Activated naive CD8-positive, alpha-beta T cell treated with anti-CD3 and anti-CD28 coated beads, Interleukin-2, amount 10 ng/mL, durations not matched to agents 7 days and 5 days (primary cell): ENCODE measurements around the gene CPVL. TPM values are rescaled to one million over a fixed set of nuclear protein-coding genes. Genes with fewer than 3 reads are reported as not detected.

ENCODE experiments used
- ATAC-seq: fragments of 150-1000 bp; cut with Tn5 transposase; one replicate; pipeline ENCODE4 v1.10.0; 2021; ENCODE audit warnings: low read depth, moderate library complexity
- POLR2A ChIA-PET: fragments of 350-600 bp; sonication (Branson Sonifier 250); formaldehyde crosslinking; loops from one replicate; lab custom pipeline; 2021; ENCODE audit warnings: antibody characterized with exemption; lab: Charles Lee
- DNase-seq: peaks from one replicate; pipeline ENCODE4 v3.0.0; 2021
- H3K27ac Mint-ChIP-seq: one replicate; pipeline ENCODE4 v1.8.0; 2022; ENCODE audit warnings: mild to moderate bottlenecking, mixed read lengths
- H3K27me3 Mint-ChIP-seq: one replicate; pipeline ENCODE4 v1.8.0; 2022; ENCODE audit warnings: mild to moderate bottlenecking, moderate library complexity, mixed read lengths
- H3K36me3 Mint-ChIP-seq: one replicate; pipeline ENCODE4 v1.8.0; 2021; ENCODE audit warnings: mild to moderate bottlenecking, mixed read lengths
- H3K4me1 Mint-ChIP-seq: one replicate; pipeline ENCODE4 v1.8.0; 2021; ENCODE audit warnings: mixed read lengths
- H3K4me3 Mint-ChIP-seq: one replicate; pipeline ENCODE4 v1.8.0; 2022; ENCODE audit warnings: mild to moderate bottlenecking, moderate library complexity, mixed read lengths
- H3K9me3 Mint-ChIP-seq: one replicate; pipeline ENCODE4 v1.8.0; 2021; ENCODE audit warnings: mixed read lengths
- total RNA-seq, 2 experiments: library from RNA; stranded (reverse); gene quantifications; one replicate each; pipeline ENCODE4 v1.2.3, GENCODE V29; 2021

Gene CPVL
- total RNA-seq, 2 experiments from 2014 or later, result 0.75 to 1.2 TPM

DNA sequence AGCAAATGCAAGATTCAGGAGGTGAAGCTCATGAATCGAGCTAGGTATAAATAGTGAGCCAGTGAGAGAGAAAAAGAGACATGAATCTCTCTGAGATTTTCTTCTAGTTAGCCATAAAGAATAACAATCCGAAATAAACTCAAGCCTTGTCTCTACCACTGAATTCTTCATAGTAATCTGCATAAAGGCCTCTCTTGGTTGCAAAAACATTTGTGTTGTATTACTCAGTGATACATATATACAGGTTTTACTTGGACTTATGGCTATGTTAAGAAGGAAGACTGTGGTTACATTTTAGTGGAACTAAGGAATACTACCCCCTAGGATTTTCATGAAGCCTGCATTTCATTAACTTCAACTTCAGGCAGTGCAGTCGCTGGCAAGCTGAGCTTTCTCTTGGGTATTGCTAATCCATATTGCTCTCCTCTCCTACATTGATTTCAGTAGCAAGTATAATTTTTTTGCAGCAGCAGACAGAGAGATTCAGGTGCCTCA lies 115.5 kb downstream of the CPVL start:
- DNase-seq, result no peak
- H3K27me3 Mint-ChIP-seq, result no peaks in the 10 kb centered on the region
- POLR2A ChIA-PET, result no interaction called here

DNA sequence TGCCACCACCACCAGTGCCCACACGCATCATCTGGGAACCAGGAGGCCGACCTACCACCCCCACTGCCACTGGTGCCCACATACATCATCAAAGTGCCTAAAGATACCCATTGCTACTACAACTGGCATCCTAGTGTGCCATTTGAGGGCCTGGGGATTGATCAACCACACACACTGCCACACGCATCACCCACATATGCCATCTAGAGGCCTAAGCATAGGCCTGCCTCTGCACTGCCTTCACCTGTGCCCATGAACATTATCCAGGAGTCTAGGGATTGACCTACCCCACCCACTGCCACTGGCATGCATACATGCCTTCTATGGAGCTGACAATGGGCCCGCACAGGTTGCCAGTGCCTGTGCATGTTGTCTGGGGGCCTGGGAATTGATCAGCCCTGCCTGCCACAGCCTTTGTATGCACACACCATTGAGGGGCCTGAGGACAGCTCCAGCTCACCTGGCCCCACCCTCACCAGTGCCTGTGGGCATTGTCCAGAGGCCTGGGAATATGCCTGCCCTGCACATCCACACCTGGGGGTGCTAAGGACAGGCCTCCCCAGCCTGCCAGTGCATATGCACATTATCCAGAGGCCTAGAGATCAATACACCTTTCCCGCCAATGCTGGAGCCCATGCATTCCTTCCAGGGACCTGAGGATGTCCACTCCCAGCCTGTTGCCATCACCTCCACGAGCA lies 123.9 kb downstream of the CPVL start:
- no peak for ATAC-seq
- Mint-ChIP-seq H3K27me3 (peaks cover 2% of the 10 kb centered on the region), H3K27ac (no peak overlapping the region), H3K4me3 (no peak overlapping the region), H3K9me3 (peaks cover 12% of the 10 kb centered on the region), H3K36me3 (no peaks in the 10 kb centered on the region), H3K4me1 (no peaks in the 10 kb centered on the region)
- DNase-seq, result no peak
- POLR2A ChIA-PET, result no interaction called here

More for the DNA sequence above, 115.5 kb downstream of the CPVL start:
- Mint-ChIP-seq H3K4me1 (no peaks in the 10 kb centered on the region), H3K9me3 (peaks cover 4% of the 10 kb centered on the region), H3K4me3 (no peak overlapping the region), H3K27ac (no peak overlapping the region), H3K36me3 (no peaks in the 10 kb centered on the region)
- no peak for ATAC-seq

DNA sequence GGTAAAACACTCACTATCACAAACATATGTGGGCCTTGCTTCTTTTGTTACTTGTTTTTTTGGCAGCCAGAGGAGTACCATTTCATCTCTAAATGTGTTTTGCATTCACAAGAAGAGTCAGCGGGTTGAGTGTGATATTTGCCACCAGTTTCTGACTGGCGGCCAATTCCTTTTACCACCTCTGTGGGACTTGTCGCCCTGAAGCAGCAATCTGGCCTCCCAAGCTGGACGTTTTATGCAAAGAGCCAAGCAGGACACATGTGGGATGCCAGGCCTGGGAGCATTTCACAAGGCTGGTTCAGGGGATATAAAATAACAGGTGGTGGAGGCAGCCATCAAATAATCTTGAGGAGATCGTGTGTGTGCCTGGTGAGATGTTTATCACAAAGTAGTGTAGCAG lies 126.4 kb downstream of the CPVL start:
- no peak for DNase-seq
- ATAC-seq, result no peak
- Mint-ChIP-seq H3K27me3 (peaks cover under 1% of the 10 kb centered on the region), H3K4me3 (no peak overlapping the region), H3K4me1 (no peaks in the 10 kb centered on the region), H3K36me3 (no peaks in the 10 kb centered on the region), H3K9me3 (peaks cover 8% of the 10 kb centered on the region), H3K27ac (no peak overlapping the region)
- POLR2A ChIA-PET, result no interaction called here

DNA sequence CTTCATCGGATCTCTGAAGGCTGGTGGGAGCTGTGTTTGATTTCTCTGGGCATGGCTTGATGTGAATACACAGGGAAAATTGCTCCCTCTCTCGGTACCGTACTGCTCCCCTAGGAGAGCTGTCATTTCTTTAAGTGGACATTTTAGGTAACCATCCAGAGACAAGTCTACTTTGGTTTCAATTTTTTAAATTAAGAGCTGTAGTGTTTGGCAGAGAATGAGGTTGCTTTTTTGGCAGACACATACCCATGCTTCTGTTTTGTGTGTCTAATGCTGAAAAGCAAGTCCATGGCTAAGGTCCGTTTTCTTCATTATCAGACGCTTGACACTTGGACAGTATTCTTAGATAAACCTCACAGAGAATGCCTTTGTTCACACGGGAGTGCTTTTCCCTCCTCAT lies 127.0 kb downstream of the CPVL start:
- no peaks in the 10 kb centered on the region for H3K36me3 Mint-ChIP-seq
- POLR2A ChIA-PET, result no interaction called here
- no peak overlapping the region for H3K4me3 Mint-ChIP-seq
- DNase-seq, result no peak
- H3K27me3 Mint-ChIP-seq, result no peaks in the 10 kb centered on the region
- H3K4me1 Mint-ChIP-seq, result no peaks in the 10 kb centered on the region
- no peak for ATAC-seq
- H3K27ac Mint-ChIP-seq, result no peak overlapping the region
- H3K9me3 Mint-ChIP-seq, result peaks cover 7% of the 10 kb centered on the region

DNA sequence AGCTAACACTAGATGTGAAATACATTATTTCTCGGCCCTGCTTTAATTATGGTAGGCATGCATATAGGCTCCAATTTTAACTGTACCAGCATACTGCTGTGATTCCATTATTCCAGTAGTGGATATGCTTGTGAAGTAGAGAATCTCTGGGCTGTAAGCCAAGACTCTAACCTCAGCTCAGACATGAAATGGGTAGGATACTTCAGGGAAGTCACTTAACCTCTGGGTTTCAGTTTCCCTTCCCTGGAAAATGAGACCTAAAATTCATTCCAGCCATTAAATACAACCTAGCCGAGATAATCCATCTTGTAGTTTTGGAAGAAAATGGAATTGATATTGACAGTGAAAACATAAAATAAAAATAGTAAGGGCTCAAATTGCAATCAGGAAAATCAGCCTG lies 128.6 kb downstream of the CPVL start:
- Mint-ChIP-seq H3K27me3 (no peaks in the 10 kb centered on the region), H3K36me3 (no peaks in the 10 kb centered on the region), H3K9me3 (peaks cover 3% of the 10 kb centered on the region), H3K4me3 (no peak overlapping the region), H3K27ac (no peak overlapping the region), H3K4me1 (no peaks in the 10 kb centered on the region)
- ATAC-seq (no peak), DNase-seq (no peak)
- POLR2A ChIA-PET, result no interaction called here

DNA sequence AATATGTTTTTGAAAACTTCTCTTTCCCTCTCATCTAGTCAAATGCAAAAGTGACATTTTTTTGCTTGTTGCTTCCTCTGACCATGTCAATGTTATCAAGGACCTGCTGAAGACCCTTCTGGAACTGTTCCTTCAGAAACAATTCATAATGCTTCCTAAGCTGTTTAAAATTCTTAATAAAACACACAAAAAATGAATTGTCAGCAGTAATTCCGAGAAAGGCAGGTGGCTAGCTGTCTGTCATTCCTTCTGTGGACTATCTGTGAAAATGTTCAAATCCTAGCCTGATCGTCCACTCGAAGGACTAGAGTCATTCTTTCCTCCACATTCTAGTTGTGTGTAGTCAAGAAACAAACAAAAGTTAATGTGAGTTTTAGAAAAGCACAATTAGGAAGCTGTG lies 131.6 kb downstream of the CPVL start:
- Mint-ChIP-seq H3K27ac (no peak overlapping the region), H3K27me3 (no peaks in the 10 kb centered on the region), H3K4me1 (no peaks in the 10 kb centered on the region), H3K4me3 (no peak overlapping the region), H3K36me3 (no peaks in the 10 kb centered on the region), H3K9me3 (no peaks in the 10 kb centered on the region)
- DNase-seq (no peak), ATAC-seq (no peak)
- POLR2A ChIA-PET, result no interaction called here

DNA sequence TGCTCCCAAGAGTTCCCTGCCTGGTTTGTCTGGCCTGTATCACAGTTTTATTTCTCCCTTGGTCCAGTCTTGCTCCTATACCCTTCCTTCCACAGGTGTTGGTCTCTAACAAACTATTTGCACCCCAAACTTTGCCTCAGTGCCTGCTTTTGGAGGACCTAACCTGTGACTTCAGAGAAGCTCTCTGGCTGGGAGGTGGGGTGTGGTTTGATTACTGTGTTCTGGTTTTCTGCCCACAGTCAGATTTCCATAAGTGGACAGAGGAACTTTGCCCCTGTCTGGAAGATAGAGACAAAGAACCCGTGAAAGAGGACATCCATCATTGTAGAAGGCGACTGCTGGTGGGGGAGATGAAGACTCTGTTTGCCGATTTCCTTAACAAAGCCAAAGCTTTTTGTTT lies 132.4 kb downstream of the CPVL start:
- no peaks in the 10 kb centered on the region for H3K27me3 Mint-ChIP-seq
- ATAC-seq, result no peak
- POLR2A ChIA-PET, result no interaction called here

DNA sequence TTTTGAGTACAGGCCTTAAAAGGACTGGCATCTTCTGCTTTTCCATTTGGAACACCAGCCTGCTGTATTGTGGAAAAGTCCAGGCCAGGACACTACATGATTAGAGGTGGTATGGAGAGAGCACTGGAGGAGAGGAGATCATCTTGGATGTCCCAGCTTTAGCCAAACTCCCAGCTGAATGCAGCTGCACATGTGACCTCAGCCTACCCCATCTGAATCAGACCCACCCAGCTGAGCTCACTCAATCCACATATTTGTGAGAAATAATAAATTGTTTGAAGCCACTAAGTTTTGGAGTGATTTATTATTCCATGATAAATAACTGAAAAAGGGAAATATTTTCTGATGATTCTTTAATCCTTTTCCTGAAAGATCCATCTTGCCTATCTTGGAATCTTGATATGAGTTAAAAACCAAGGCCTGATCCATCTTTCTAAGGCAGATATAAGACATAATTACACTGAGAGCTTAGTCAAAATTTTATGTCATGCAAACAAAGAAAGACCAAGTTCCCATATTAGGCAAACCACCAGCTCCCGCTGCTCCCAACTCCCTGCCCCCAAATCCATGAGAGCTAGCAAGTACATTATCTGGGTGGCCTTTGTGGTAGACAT lies 133.1 kb downstream of the CPVL start:
- H3K36me3 Mint-ChIP-seq, result no peaks in the 10 kb centered on the region
- DNase-seq, result no peak
- no peak for ATAC-seq
- no peaks in the 10 kb centered on the region for H3K9me3 Mint-ChIP-seq
- H3K27ac Mint-ChIP-seq, result no peak overlapping the region
- POLR2A ChIA-PET, result no interaction called here
- no peaks in the 10 kb centered on the region for H3K4me1 Mint-ChIP-seq
- H3K4me3 Mint-ChIP-seq, result no peak overlapping the region
- no peaks in the 10 kb centered on the region for H3K27me3 Mint-ChIP-seq

More for the DNA sequence above, 132.4 kb downstream of the CPVL start:
- H3K9me3 Mint-ChIP-seq, result no peaks in the 10 kb centered on the region
- no peak overlapping the region for H3K4me3 Mint-ChIP-seq
- no peaks in the 10 kb centered on the region for H3K4me1 Mint-ChIP-seq
- no peak for DNase-seq
- H3K36me3 Mint-ChIP-seq, result no peaks in the 10 kb centered on the region
- H3K27ac Mint-ChIP-seq, result no peak overlapping the region

DNA sequence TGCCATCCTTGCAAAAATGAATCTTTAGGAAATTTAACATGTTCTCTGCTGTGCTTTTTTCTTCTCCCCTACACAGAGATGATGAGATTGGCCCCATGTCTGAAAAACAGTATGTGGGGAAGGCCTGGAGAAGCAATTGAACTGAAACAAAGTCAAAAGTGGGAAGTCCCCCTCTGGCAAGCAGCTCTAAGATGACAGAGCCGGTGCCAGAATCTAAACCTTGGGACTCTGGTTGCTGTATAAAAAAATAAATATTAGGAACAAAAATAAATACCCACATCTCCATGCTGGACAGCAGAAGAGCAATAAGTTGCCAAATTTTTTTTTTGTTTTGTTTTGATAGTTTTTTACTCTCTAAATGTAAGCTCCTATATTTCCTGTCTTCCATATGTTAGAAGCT lies 136.4 kb downstream of the CPVL start:
- ATAC-seq, result no peak
- Mint-ChIP-seq H3K27me3 (peaks cover 6% of the 10 kb centered on the region), H3K27ac (no peak overlapping the region), H3K4me1 (no peaks in the 10 kb centered on the region), H3K36me3 (no peaks in the 10 kb centered on the region), H3K4me3 (no peak overlapping the region), H3K9me3 (no peaks in the 10 kb centered on the region)
- POLR2A ChIA-PET, result no interaction called here
- no peak for DNase-seq

DNA sequence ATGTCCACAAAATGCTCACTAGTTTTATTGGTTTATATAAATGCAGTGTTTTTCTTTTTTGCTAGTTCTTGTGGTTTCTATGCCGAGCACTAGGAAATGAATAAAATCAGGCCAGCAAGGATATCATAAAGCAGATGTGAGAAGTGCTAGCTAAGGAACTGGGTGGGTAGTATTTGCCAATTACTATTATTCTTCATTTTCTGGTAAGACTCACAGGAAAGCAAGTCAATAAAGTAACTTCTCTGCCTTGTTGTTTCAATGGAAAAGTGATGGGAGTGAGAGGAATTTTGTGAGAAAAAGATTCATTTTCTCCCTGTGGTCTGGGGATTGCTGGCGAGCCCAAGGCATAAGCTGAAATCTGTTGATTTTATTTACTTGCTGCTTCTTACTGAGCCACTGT lies 137.7 kb downstream of the CPVL start:
- DNase-seq (no peak), ATAC-seq (no peak)
- Mint-ChIP-seq H3K36me3 (no peaks in the 10 kb centered on the region), H3K27ac (no peak overlapping the region), H3K9me3 (no peaks in the 10 kb centered on the region), H3K27me3 (peaks cover 6% of the 10 kb centered on the region), H3K4me1 (no peaks in the 10 kb centered on the region), H3K4me3 (no peak overlapping the region)
- POLR2A ChIA-PET, result no interaction called here

DNA sequence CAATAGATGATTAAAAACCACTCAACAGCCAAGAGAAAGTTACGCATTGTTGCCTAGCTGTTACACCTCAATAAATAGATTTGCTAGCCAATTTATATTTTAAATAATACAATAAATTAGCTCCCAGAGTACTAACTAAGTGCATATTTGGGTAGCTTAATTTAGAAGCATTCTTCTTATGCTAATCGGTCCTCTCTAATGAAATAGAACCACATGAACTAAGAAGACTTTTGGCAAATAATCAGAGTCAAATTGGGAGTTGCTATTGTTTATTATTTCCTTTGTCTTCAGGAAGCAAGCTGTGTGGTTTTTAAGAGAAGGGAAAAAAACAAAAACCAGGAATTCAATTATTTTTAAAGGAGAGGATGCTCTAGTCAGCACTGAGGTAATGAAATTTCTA lies 139.2 kb downstream of the CPVL start:
- DNase-seq (no peak), ATAC-seq (no peak)

DNA sequence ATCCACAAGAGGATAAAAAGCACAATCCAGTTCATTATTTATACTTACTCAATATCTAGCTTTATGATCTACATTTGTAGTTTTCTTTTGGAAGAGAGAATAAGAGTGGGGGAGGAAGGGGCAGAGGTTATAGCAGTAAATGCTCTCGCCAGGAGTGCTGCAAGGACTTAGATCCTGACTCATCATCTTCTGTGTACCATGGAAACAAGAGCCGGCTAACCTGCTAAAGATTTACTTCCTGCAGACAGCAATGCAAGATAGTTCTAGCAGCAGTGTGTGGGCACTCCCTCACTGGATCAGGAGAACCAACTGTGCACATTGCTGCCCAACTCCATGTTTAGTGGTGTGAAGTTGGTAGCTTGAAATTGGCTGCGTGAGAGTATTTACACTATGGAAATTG lies 140.5 kb downstream of the CPVL start:
- no peak overlapping the region for H3K27ac Mint-ChIP-seq
- peaks cover 8% of the 10 kb centered on the region for H3K27me3 Mint-ChIP-seq
- H3K9me3 Mint-ChIP-seq, result no peaks in the 10 kb centered on the region
- DNase-seq, result no peak
- no peaks in the 10 kb centered on the region for H3K4me1 Mint-ChIP-seq
- no peak overlapping the region for H3K4me3 Mint-ChIP-seq
- ATAC-seq, result no peak
- no peaks in the 10 kb centered on the region for H3K36me3 Mint-ChIP-seq
- POLR2A ChIA-PET, result no interaction called here

More for the DNA sequence above, 139.2 kb downstream of the CPVL start:
- H3K36me3 Mint-ChIP-seq, result no peaks in the 10 kb centered on the region
- POLR2A ChIA-PET, result no interaction called here
- no peaks in the 10 kb centered on the region for H3K9me3 Mint-ChIP-seq
- H3K4me1 Mint-ChIP-seq, result no peaks in the 10 kb centered on the region
- no peak overlapping the region for H3K4me3 Mint-ChIP-seq
- H3K27me3 Mint-ChIP-seq, result peaks cover 8% of the 10 kb centered on the region
- H3K27ac Mint-ChIP-seq, result no peak overlapping the region

DNA sequence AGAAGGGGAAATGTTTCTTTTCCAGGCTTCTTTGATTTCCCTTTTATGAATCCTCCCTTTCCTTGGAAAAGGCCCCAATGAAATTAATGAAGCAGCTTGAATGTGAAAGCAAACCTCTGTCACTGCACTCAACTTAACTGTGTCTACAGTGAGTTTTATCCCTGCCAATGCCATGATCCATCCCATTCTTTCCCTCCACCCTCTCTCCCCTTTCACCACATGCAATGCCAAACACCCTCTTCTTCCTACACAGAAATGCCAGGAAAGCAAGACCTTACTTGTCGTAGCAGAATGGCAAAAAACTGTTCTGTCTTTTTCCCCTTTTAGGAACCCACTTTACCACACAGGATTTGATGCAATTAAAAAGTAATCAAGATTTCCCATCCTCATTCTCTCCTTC lies 140.9 kb downstream of the CPVL start:
- Mint-ChIP-seq H3K27ac (no peak overlapping the region), H3K9me3 (no peaks in the 10 kb centered on the region), H3K4me3 (no peak overlapping the region), H3K36me3 (no peaks in the 10 kb centered on the region), H3K4me1 (no peaks in the 10 kb centered on the region), H3K27me3 (peaks cover 8% of the 10 kb centered on the region)
- ATAC-seq (no peak), DNase-seq (no peak)
- POLR2A ChIA-PET, result no interaction called here

DNA sequence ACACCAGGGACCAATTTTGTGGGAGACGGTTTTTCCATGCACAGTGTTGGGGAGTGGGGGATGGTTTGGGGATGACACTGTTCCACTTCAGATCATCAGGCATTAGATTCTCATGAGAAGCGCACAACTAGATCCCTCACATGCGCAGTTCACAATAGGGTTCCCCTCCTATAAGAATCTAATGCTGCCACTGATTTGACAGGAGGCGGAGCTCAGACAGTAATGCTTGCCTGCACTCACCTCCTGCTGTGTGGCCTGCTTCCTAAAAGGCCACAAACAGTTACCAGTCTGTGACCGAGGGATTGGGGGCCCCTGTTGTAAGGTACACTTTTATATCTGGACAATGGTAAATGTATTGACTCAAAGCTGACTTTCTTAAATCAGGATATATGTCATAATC lies 142.6 kb downstream of the CPVL start:
- Mint-ChIP-seq H3K27ac (no peak overlapping the region), H3K4me1 (no peaks in the 10 kb centered on the region), H3K9me3 (no peaks in the 10 kb centered on the region), H3K36me3 (no peaks in the 10 kb centered on the region), H3K27me3 (peaks cover 8% of the 10 kb centered on the region), H3K4me3 (no peak overlapping the region)
- POLR2A ChIA-PET, result no interaction called here
- DNase-seq, result no peak
- ATAC-seq, result no peak
